HG02981 (cell line): ENCODE measurements around the gene ULK3.
A peak's percentile ranks its signal among the peaks of the same experiment; 100 is the strongest.

Experiments used
- ATAC-seq: cut with Tn5 transposase; IDR thresholded peaks from one replicate; pipeline ENCODE4 v1.9.1; 2021; ENCODE audit warnings: mild to moderate bottlenecking, moderate library complexity; ENCODE audit not compliant: unreplicated experiment

ULK3 gene

DNA sequence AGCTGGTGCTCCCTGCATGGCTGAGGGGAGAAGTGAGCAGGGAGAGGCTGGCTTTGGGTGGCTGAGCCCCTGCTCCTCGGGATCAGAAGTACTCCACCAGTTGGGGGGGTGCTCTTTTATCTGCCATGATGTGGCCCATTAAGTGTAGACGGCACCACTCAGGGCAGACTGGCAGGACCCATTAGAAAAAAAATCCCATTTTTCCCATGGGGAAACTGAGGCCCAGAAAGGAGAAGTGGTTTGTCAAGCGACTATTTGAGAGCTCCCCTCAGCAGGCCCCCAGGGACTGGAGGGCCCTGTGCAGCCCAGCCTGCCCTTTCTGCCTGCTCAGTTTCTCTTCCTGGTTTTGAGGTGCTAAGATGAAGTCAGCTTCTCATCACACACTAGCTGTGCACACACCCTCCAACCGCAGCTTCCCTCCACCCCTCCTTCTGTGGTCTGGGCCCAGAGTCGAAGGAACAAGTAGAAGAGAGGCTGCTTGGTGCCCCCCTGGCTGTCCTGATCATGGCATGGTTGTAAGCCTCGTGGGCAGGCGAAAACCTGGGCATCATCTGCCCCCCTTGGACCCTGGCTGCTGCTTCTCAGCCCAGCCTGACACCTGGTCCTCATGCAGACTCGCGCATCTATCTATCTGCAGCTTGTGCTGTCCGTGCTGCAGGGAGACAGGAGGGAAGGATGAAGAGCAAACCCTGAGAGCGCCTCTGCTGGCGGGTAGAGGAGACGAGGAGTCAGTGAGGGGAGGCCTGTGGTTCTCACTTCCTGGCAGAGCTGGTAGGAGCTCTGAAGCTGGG, 55.5 kb downstream of the ULK3 start:
- peak; percentile 39 for ATAC-seq

DNA sequence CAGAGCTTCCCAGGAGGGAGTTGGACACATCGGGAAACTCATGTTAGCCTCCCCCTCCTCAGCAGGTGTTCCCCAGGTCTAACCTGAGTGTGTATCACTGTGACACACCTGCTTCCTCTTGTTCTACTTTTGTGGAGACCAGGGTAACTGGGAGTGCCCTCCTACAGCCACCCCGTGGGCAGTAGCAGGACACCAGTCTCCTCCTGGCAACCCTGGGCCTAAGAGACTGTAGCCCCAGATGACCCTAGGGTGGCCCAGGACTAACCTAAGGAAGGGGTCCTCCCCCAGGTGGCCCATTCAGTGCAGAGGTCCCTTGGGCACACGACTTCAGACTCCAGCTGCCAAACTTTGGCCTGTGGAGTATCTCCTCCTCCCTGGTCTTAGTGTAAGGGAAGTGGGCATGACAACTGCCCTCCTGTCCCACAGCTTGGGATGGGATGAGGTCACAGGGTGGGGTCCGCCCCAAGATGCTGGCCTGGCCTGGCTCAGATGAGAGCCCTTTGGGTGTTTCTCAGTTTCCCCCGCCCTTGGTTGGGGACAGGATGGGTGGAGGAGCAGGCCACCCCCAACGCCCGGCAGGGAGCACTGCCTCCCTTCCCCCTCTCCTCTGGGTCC, 56.3 kb downstream of the ULK3 start:
- no peak for ATAC-seq
